Caco-2 (cell line): ENCODE measurements around the gene DLG2. TPM values are rescaled to one million over a fixed set of nuclear protein-coding genes. Genes with fewer than 3 reads are reported as not detected.
A peak's percentile ranks its signal among the peaks of the same experiment; 100 is the strongest.

Source experiments
- BruUV-seq: library from RNA; stranded (reverse); fragments of 400-500 nt; replicated peaks from 2 replicates; lab custom pipeline; 2021; lab: Mats Ljungman, UMichigan
- CTCF ChIA-PET: fragments of 300-600 bp; sonication (Branson Sonifier 250); formaldehyde crosslinking; loops from one replicate; lab custom pipeline; 2022; ENCODE audit warnings: antibody characterized with exemption; lab: Charles Lee
- POLR2A ChIA-PET: fragments of 300-600 bp; sonication (Branson Sonifier 250); formaldehyde crosslinking; loops from one replicate; lab custom pipeline; 2022; ENCODE audit warnings: antibody characterized with exemption; lab: Charles Lee
- DNase-seq, 2 experiments: peaks; one replicate each; pipeline versions ENCODE4 v3.0.0 to v3.0.0-alpha.2; 2020 to 2022
- H3K27me3 ChIP-seq: replicated peaks from 2 replicates; pipeline ENCODE4 v1.6.0; 2011; ENCODE audit warnings: low read length; ENCODE audit not compliant: control insufficient read depth, insufficient read depth
- H3K36me3 ChIP-seq: 2 replicates; pipeline ENCODE4 v1.5.1; 2011; ENCODE audit warnings: low read length; ENCODE audit not compliant: control insufficient read depth, insufficient read depth
- H3K4me1 ChIP-seq: fragments of 250-450 bp; sonication (Bioruptor Pico); 2 replicates; pipeline ENCODE4 v1.5.1; 2020; ENCODE audit warnings: mild to moderate bottlenecking
- H3K4me3 ChIP-seq: 2 replicates; pipeline ENCODE4 v1.5.1; 2011; ENCODE audit warnings: low read depth, mild to moderate bottlenecking, control low read depth, low read length
- H3K9me3 ChIP-seq: fragments of 250-450 bp; sonication (Bioruptor Pico); 2 replicates; pipeline ENCODE4 v1.5.1; 2020; ENCODE audit warnings: mild to moderate bottlenecking, moderate library complexity
- H3K27ac Mint-ChIP-seq: one replicate; pipeline ENCODE4 v1.8.0; 2022; ENCODE audit warnings: mixed read lengths; ENCODE audit not compliant: unreplicated experiment
- H3K27me3 Mint-ChIP-seq: one replicate; pipeline ENCODE4 v1.8.0; 2022; ENCODE audit warnings: mixed read lengths; ENCODE audit not compliant: insufficient read depth, unreplicated experiment
- H3K36me3 Mint-ChIP-seq: one replicate; pipeline ENCODE4 v1.8.0; 2022; ENCODE audit warnings: mild to moderate bottlenecking, mixed read lengths; ENCODE audit not compliant: insufficient read depth, unreplicated experiment
- H3K4me1 Mint-ChIP-seq: one replicate; pipeline ENCODE4 v1.8.0; 2022; ENCODE audit warnings: low read depth, mixed read lengths; ENCODE audit not compliant: unreplicated experiment
- H3K4me3 Mint-ChIP-seq: one replicate; pipeline ENCODE4 v1.8.0; 2022; ENCODE audit warnings: mild to moderate bottlenecking, moderate library complexity, mixed read lengths; ENCODE audit not compliant: unreplicated experiment
- H3K9me3 Mint-ChIP-seq: one replicate; pipeline ENCODE4 v1.8.0; 2022; ENCODE audit warnings: mixed read lengths; ENCODE audit not compliant: unreplicated experiment
- intact Hi-C: fragments of 100-400 bp; cut with micrococcal nuclease; formaldehyde crosslinking; loops from one replicate; pipeline ENCODE4 v1.10.0; 2022; ENCODE audit not compliant: unreplicated experiment
- total RNA-seq: library from RNA; stranded (reverse); gene quantifications from 2 replicates; pipeline ENCODE4 v1.2.3, GENCODE V29; 2022
- TF ChIP-seq, protein P1 (sequence below), 2 experiments: fragments of 200-600 bp in 1 of 2; IDR thresholded peaks; 1 replicate in 1 of 2; 2 replicates in 1 of 2; pipeline versions ENCODE4 v1.5.1 to v1.8.0; 2011 to 2022; ENCODE audit warnings: antibody characterized with exemption in 1 of 2, control low read depth in 1 of 2, inconsistent platforms in 1 of 2, low read depth in 1 of 2, low read length in 1 of 2, mild to moderate bottlenecking in 1 of 2, moderate library complexity in 1 of 2; ENCODE audit not compliant: insufficient read depth in 1 of 2, severe bottlenecking in 1 of 2, unreplicated experiment in 1 of 2

The DLG2 gene
- total RNA-seq, 1 experiment from 2014 or later = 21.6 TPM

DNA sequence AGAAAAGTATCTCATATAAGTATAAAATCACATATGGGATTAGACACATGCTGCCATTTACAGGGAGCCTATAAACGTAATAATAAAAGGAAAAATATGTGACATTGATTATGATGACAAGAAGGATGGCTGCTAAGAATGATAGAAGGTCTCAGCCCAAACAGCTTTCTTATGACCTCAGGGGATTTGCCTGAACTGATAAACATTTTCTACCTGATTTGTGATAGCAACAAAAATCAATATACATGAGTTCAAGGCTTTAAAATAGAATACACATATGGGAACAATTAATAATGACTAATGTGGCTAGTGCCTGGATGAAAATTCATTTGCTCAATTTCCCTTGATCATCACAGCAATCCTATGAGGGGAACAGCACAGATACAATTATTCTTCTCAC is 1704.2 kb downstream of the DLG2 start:
- no TSS peak for BruUV-seq
- Histone ChIP-seq H3K36me3 (no peaks in the 10 kb centered on the region), H3K4me3 (no peak overlapping the region), H3K27me3 (no peaks in the 10 kb centered on the region), H3K4me1 (peaks cover 29% of the 10 kb centered on the region), H3K9me3 (no peaks in the 10 kb centered on the region)
- H3K4me1 Mint-ChIP-seq = peaks cover 19% of the 10 kb centered on the region
- H3K9me3 Mint-ChIP-seq = no peaks in the 10 kb centered on the region
- intact Hi-C loops = loop anchor here (2.0 to 5.0 kb wide), 2 partner anchors 70 to 86 kb away; no protein-coding TSS in a partner anchor
- H3K27me3 Mint-ChIP-seq = peaks cover 5% of the 10 kb centered on the region
- ChIA-PET POLR2A (no interaction called here), CTCF (no interaction called here)
- TF ChIP-seq, protein P1, sequence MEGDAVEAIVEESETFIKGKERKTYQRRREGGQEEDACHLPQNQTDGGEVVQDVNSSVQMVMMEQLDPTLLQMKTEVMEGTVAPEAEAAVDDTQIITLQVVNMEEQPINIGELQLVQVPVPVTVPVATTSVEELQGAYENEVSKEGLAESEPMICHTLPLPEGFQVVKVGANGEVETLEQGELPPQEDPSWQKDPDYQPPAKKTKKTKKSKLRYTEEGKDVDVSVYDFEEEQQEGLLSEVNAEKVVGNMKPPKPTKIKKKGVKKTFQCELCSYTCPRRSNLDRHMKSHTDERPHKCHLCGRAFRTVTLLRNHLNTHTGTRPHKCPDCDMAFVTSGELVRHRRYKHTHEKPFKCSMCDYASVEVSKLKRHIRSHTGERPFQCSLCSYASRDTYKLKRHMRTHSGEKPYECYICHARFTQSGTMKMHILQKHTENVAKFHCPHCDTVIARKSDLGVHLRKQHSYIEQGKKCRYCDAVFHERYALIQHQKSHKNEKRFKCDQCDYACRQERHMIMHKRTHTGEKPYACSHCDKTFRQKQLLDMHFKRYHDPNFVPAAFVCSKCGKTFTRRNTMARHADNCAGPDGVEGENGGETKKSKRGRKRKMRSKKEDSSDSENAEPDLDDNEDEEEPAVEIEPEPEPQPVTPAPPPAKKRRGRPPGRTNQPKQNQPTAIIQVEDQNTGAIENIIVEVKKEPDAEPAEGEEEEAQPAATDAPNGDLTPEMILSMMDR (IDR thresholded peaks at IDR 0.05; ENCODE audit: insufficient read depth in 1 of 2, low read depth in 1 of 2, low read length in 1 of 2, severe bottlenecking in 1 of 2, unreplicated experiment in 1 of 2) = no peak
- H3K27ac Mint-ChIP-seq = no peak overlapping the region
- DNase-seq = no peak
- H3K36me3 Mint-ChIP-seq = no peaks in the 10 kb centered on the region
- no peak overlapping the region for H3K4me3 Mint-ChIP-seq

DNA sequence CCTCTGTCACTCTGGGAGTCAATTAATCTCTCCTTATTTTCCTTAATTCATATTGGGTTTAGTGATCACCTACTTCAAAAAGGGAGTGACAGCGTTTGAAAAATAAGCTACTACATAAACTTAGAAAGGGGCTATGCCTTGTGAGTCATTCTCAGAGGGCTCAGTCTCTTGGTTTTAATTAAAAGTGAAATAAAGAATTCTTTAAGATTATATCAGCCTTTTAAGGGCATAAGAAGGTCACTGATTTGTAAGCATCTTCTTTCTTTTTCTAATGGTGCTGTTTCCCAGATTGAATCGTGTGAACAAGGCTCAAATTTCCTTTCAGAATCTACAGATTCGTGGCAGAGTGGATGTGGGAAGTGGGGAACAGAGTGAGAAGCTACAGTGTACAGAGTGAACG is 1704.8 kb downstream of the DLG2 start:
- CTCF ChIA-PET = no interaction called here
- intact Hi-C loops = loop anchor here (2.0 to 5.0 kb wide), 2 partner anchors 70 to 85 kb away; no protein-coding TSS in a partner anchor
- TF ChIP-seq, protein P1 (IDR thresholded peaks at IDR 0.05; ENCODE audit: insufficient read depth in 1 of 2, low read depth in 1 of 2, low read length in 1 of 2, severe bottlenecking in 1 of 2, unreplicated experiment in 1 of 2) = no peak
- no peaks in the 10 kb centered on the region for H3K36me3 Mint-ChIP-seq
- no peaks in the 10 kb centered on the region for H3K27me3 Mint-ChIP-seq
- no peak overlapping the region for H3K4me3 Mint-ChIP-seq
- H3K9me3 Mint-ChIP-seq = no peaks in the 10 kb centered on the region
- Histone ChIP-seq H3K4me3 (no peak overlapping the region), H3K9me3 (no peaks in the 10 kb centered on the region), H3K36me3 (no peaks in the 10 kb centered on the region), H3K27me3 (no peaks in the 10 kb centered on the region), H3K4me1 (peaks cover 29% of the 10 kb centered on the region)
- H3K27ac Mint-ChIP-seq = peak overlapping the region; percentile 31
- BruUV-seq = no TSS peak
- H3K4me1 Mint-ChIP-seq = peaks cover 13% of the 10 kb centered on the region
- no peak for DNase-seq
- POLR2A ChIA-PET = no interaction called here

DNA sequence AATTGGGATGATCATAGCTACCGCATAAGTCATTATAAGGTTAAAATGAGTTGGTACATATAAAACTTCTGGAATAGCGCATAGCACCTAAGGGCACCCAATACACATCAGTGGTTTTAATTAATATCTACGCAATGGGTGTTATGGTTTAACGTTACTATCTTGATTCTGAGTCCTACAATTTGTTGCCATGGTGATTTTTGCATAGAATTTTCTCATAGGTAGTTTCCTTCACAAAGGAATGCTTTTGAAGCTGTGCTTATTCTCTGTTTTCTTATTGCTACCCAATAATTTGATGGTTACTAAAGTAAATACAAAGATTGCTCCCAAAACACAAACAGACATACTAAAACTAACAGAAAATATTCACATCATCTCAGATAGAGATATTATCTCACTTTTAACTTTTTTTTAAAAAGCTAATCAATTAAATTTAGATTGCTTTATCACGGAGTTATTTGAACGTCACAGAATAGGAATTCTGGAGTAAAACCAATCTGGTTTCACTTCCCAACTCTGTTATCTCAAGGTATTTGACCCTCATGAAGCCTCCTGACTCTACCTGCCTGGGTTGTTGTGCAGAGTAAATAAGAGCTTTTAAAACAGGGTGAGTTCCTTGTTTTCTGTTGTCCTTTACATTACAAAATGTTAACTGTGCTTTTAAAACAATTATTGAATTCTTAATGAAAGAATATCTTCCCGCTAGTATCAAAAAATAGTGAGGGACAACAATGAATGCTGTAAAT is 1705.5 kb downstream of the DLG2 start:
- Mint-ChIP-seq H3K9me3 (no peaks in the 10 kb centered on the region), H3K36me3 (no peaks in the 10 kb centered on the region), H3K4me3 (no peak overlapping the region), H3K27me3 (no peaks in the 10 kb centered on the region), H3K27ac (no peak overlapping the region), H3K4me1 (peaks cover 13% of the 10 kb centered on the region)
- ChIA-PET CTCF (no interaction called here), POLR2A (no interaction called here)
- Histone ChIP-seq H3K9me3 (no peaks in the 10 kb centered on the region), H3K27me3 (no peaks in the 10 kb centered on the region), H3K36me3 (no peaks in the 10 kb centered on the region), H3K4me1 (peaks cover 29% of the 10 kb centered on the region), H3K4me3 (no peak overlapping the region)
- intact Hi-C loops = loop anchor here (2.0 to 5.0 kb wide), 2 partner anchors 69 to 84 kb away; no protein-coding TSS in a partner anchor
- BruUV-seq = no TSS peak
- peak in 1 of 2 experiments; percentile 50 for DNase-seq
- TF ChIP-seq, protein P1 (IDR thresholded peaks at IDR 0.05; ENCODE audit: insufficient read depth in 1 of 2, low read depth in 1 of 2, low read length in 1 of 2, severe bottlenecking in 1 of 2, unreplicated experiment in 1 of 2) = no peak
